Measurements from ENCODE around the gene ESR2.

GRCh38 chr14:64191756-64192155 lies 102.4 kb downstream of the ESR2 start:
- TF ChIP-seq, protein P1, sequence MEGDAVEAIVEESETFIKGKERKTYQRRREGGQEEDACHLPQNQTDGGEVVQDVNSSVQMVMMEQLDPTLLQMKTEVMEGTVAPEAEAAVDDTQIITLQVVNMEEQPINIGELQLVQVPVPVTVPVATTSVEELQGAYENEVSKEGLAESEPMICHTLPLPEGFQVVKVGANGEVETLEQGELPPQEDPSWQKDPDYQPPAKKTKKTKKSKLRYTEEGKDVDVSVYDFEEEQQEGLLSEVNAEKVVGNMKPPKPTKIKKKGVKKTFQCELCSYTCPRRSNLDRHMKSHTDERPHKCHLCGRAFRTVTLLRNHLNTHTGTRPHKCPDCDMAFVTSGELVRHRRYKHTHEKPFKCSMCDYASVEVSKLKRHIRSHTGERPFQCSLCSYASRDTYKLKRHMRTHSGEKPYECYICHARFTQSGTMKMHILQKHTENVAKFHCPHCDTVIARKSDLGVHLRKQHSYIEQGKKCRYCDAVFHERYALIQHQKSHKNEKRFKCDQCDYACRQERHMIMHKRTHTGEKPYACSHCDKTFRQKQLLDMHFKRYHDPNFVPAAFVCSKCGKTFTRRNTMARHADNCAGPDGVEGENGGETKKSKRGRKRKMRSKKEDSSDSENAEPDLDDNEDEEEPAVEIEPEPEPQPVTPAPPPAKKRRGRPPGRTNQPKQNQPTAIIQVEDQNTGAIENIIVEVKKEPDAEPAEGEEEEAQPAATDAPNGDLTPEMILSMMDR (IDR thresholded peaks at IDR 0.05 in 4 of 5, conservative IDR thresholded peaks at IDR 0.05 in 1 of 5) = no peak
- no peak for TF ChIP-seq POLR2A (IDR thresholded peaks at IDR 0.05)
